ENCODE results near the gene DNAH17. TPM values are rescaled to one million over a fixed set of nuclear protein-coding genes. Genes with fewer than 3 reads are reported as not detected.

The DNAH17 gene
- total RNA-seq, 1 donor from 2014 or later, result 2.8 TPM

DNA sequence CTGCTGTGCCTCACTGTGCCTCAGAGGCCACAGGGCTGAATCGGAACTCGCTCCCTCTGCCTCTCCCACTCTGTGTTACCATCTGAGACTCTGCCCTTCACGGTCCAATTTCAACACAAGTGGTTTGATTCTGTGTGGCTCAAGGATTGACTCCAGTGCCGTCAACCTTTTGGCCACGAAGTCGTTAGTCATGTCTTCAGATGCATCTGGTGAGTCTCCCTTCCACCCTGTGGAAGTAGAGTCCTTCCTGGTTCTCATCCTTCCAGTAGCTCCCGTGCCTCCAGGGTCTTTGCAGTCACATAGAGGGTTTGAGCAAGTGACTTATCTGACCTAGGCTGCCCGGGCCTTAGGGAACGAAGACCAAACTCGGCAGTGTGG, 147.6 kb downstream of the DNAH17 start:
- Histone ChIP-seq H3K4me1 (peaks cover 11% of the 10 kb centered on the region), H3K4me3 (no peak overlapping the region), H3K27me3 (no peaks in the 10 kb centered on the region), H3K9me3 (no peaks in the 10 kb centered on the region), H3K27ac (no peak overlapping the region), H3K36me3 (peaks cover 43% of the 10 kb centered on the region)
- DNase-seq (no peak), ATAC-seq (no peak)
- intact Hi-C loops (cut with DNase I), result no loop called here
- TF ChIP-seq, protein P1, sequence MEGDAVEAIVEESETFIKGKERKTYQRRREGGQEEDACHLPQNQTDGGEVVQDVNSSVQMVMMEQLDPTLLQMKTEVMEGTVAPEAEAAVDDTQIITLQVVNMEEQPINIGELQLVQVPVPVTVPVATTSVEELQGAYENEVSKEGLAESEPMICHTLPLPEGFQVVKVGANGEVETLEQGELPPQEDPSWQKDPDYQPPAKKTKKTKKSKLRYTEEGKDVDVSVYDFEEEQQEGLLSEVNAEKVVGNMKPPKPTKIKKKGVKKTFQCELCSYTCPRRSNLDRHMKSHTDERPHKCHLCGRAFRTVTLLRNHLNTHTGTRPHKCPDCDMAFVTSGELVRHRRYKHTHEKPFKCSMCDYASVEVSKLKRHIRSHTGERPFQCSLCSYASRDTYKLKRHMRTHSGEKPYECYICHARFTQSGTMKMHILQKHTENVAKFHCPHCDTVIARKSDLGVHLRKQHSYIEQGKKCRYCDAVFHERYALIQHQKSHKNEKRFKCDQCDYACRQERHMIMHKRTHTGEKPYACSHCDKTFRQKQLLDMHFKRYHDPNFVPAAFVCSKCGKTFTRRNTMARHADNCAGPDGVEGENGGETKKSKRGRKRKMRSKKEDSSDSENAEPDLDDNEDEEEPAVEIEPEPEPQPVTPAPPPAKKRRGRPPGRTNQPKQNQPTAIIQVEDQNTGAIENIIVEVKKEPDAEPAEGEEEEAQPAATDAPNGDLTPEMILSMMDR (IDR thresholded peaks at IDR 0.05), result no peak

DNA sequence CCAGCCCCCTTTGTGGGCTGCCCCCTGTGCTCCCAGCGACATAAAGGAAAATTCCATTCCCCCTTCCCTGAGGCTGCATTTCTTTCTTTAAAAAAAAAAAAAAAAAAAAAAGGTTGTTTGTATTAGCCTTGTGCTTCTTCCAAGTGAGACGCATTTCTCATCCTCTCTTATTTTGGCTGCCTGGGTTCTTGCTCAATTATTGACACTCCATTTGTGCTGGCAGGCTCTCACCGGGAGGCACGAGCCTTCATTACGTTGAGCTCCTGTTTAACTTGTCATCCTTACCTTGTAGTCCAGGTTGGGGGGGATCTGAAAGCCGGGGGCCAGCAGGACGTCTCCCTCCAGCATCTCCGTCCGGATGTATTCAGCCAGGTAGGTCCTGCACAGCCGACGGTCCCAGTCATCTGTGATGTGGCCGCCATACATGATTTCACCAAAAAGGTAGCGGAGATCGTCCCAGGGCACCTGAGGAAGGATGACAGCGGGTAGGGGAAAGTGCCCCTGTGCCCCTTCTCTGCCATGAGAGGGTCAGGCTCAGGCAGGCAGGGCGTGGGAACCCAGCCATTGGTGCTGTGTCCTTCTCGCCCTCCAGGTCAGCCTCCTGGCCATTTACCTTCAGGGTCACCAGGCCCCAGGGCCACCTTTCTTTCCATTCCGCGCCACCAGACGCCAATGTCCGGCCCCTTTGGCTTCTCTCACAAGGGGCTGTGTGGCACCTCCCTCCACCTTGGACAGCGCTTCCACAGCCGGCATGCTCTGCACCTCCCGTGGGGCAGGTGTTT, 148.2 kb downstream of the DNAH17 start:
- no peak for DNase-seq
- no peak for ATAC-seq
- no peak overlapping the region for H3K27ac ChIP-seq
- TF ChIP-seq, protein P1 (IDR thresholded peaks at IDR 0.05), result no peak
- H3K4me3 ChIP-seq, result no peak overlapping the region
- no peaks in the 10 kb centered on the region for H3K27me3 ChIP-seq
- peaks cover 49% of the 10 kb centered on the region for H3K36me3 ChIP-seq
- H3K9me3 ChIP-seq, result no peaks in the 10 kb centered on the region
- peaks cover 11% of the 10 kb centered on the region for H3K4me1 ChIP-seq
- intact Hi-C loops (cut with DNase I), result no loop called here

DNA sequence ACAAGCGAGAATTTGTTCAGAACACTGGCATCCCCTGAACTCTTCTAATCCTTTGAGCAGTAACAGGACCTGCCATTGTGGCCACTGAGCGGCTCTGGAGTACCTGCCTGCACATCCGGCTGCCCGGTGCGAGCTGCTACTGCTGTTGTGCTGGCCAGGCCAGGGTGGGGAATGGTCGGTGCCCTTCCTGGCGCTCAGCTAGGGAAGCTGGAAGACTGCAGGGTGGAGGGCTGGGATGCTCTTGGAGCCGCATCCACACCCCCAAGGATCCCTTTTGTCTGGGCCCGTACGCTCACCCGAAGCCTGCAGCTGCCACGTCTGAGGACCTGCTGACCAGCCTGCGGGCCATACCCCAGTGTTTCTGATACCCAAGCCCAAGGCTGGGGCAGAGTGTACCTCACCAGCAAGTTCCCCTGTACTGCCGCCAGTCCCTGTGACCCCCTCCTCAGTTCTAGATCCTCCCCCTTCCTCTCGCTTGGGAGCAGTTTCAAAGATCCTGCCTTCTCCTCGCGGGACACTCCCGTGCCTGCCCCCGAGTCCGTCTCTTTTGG, 149.1 kb downstream of the DNAH17 start:
- ATAC-seq, result no peak
- intact Hi-C loops (cut with DNase I), result no loop called here
- Histone ChIP-seq H3K27me3 (no peaks in the 10 kb centered on the region), H3K4me1 (peaks cover 11% of the 10 kb centered on the region), H3K27ac (no peak overlapping the region), H3K36me3 (peaks cover 58% of the 10 kb centered on the region), H3K9me3 (no peaks in the 10 kb centered on the region), H3K4me3 (no peak overlapping the region)
- TF ChIP-seq, protein P1 (IDR thresholded peaks at IDR 0.05), result no peak
- no peak for DNase-seq

DNA sequence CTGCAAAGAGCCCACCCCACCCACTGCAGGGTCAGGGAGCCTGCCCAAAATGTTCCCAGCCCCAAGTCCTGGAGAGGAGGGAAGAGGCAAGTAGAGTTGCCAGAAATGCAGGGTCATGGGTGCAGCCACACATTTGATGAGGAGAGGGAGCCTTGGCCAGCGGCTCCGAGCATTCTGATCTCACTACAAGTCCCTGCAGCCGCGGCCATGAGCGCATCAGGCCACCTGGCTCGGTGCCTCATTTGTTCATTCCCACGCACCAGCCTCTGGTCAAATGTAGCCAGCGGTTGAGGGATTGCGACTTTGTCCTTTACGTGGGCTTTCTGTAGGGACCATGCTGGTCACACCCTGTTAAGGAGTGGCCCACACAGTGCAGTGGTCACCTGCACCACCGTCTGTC, 150.1 kb downstream of the DNAH17 start:
- H3K9me3 ChIP-seq, result no peaks in the 10 kb centered on the region
- no peak overlapping the region for H3K27ac ChIP-seq
- DNase-seq, result no peak
- H3K4me3 ChIP-seq, result no peak overlapping the region
- no peak for ATAC-seq
- H3K27me3 ChIP-seq, result no peaks in the 10 kb centered on the region
- peaks cover 11% of the 10 kb centered on the region for H3K4me1 ChIP-seq
- intact Hi-C loops (cut with DNase I), result no loop called here
- TF ChIP-seq, protein P1 (IDR thresholded peaks at IDR 0.05), result no peak
- peaks cover 61% of the 10 kb centered on the region for H3K36me3 ChIP-seq

DNA sequence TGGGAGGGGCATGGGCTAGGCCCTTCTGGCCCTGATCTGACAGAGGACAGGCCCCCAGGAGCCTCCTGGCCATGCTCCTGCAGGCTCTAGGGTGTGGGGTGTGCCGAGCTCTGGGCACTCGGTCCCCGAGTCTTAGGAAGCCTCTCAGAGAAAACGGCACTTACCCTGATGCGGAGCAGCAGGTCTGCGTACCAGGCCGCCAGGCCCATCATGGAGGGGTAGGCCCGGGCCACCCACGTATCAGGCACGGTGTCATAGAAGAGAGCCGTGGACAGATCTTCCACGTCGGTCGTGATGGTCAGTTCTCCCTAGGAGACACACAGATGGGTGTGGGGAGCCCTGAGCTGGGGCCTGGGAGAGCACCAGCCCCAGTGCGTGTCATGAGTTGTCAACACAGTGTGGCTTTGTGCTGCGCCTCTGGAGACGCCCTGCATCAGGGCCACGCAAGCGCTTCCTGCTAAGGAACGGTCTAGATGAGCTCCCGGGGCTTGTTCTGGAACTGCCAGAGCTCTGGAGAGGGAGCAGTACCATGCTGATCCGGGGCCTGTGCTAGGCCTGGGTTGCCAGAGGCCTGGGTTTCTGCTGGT, 150.8 kb downstream of the DNAH17 start:
- Histone ChIP-seq H3K27me3 (no peaks in the 10 kb centered on the region), H3K36me3 (peaks cover 66% of the 10 kb centered on the region), H3K4me1 (peaks cover 17% of the 10 kb centered on the region), H3K9me3 (no peaks in the 10 kb centered on the region), H3K27ac (no peak overlapping the region), H3K4me3 (no peak overlapping the region)
- TF ChIP-seq, protein P1 (IDR thresholded peaks at IDR 0.05), result no peak
- intact Hi-C loops (cut with DNase I), result no loop called here
- no peak for DNase-seq
- ATAC-seq, result no peak
